HG03097 (cell line): ENCODE data around the gene RETREG3.
"Not testable (repeated sequence)": the region's sequence is repeated elsewhere in the genome, so short reads cannot be mapped to it uniquely, and the experiment has no call there.

Experiments
- ATAC-seq: cut with Tn5 transposase; IDR thresholded peaks from one replicate; pipeline ENCODE4 v1.9.1; 2021; ENCODE audit not compliant: unreplicated experiment, low FRiP score

Gene RETREG3

DNA sequence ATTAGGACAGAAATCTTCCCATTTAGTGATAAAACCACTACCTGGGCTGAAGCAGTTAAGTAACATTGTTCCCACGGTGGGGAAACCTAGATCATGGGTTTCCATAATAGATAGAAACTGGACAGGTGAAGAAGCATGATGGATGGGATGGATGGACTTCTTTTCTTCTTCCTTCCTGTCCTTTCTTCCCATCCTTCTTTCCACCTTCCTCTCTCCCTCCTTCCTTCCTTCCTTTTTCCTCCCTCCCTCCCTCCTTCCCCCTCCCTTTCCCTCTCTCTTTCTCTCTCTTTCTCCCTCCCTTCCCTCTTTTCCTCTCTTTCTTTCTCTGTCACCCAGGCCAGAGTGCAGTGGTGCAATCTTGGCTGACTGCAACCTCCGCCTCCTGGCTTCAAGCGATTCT is 34.7 kb downstream of the RETREG3 start:
- no peak for ATAC-seq

DNA sequence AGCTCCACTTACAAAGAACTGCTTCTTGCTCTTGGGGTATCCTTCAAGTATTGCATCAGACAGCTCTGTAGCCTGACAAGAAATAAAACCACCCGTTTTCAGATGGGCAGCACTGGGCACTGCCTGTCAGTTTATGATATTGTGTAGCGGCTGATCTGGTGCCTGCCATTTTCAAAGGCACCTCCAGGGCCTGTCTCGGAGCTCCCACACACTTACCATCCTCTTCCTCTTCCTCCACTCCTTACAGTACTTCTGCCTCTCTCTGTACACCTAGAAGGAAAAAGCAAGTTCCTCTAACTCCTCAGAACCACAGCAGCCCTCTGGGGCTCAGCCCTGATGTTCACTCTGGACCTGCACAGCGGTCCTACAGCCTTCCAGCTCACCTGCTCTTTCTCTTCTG is 36.1 kb downstream of the RETREG3 start:
- ATAC-seq: no peak

GRCh38 chr17:42571435-42572225 is 37.5 kb downstream of the RETREG3 start:
- no peak for ATAC-seq

GRCh38 chr17:42568341-42569111 is 40.6 kb downstream of the RETREG3 start:
- no peak for ATAC-seq

DNA sequence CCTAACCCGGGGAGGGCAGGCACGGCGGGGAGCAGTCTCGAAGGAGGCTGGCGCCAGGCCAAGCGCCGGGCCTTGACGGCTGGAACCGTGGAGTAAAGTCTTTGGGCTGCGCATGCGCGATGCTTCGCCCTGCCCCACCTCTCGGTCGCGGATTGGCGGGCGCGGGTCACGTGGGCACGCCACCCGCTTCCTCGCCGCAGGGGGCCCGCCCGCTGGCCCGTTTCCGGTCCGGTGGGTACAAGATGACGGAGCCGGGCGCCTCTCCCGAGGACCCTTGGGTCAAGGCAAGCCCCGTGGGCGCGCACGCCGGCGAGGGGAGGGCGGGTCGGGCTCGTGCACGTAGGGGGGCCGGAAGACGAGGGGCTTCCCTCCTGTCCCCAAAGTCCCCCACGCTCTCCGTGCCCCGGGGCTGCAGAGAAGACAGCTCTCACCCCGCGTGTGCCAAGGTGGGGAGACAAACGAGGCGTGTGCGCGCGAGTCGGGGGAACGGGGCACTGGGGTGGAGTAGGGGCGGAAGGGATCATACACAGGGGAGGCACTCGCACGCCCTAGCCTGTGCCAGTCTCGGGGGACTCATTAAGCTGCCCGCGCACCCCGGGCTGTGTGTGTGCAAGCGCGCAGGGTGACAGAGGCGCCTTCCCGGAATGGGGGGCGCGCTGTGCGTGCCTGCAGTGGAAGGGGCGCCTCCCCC is 42.1 kb downstream of the RETREG3 start, which contains the start of gene MLX:
MLX (plus strand) TSS at position 218 of the 691 bp plus-strand sequence; CDS start at position 243, 25 bp downstream.
- ATAC-seq: no peak

DNA sequence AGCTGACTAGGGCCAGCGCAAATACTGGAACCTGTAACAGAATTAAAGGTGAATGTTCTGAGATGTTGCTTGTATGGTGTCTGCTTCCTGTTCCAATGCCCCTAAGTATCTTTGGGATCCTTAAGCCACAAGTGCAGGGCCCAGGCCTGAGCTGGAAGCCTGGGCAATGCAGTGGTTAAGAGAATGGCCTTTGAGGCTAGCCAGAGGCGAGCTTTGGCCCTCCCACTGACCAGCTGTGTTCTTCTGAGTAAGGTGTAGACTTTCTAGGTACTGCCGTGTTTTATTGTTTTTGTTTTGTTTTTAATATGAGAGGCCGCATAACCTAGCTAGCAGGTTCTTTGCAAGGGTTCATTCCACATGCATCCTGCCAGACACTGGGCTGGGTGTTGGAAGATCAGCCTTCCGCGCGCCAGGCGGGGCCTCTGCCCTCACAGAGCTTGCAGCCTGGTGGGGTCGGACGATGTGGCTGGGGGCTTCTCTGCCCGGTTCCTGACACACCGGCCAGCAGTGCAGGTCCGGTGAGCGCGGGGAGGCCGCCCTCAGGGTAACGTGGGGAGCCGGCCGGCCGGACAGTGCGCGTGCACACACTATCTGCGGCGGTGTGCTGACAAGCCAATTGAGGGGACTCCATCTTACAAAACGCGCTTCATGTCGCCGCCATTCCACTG is 42.8 kb downstream of the RETREG3 start:
- ATAC-seq: no peak

DNA sequence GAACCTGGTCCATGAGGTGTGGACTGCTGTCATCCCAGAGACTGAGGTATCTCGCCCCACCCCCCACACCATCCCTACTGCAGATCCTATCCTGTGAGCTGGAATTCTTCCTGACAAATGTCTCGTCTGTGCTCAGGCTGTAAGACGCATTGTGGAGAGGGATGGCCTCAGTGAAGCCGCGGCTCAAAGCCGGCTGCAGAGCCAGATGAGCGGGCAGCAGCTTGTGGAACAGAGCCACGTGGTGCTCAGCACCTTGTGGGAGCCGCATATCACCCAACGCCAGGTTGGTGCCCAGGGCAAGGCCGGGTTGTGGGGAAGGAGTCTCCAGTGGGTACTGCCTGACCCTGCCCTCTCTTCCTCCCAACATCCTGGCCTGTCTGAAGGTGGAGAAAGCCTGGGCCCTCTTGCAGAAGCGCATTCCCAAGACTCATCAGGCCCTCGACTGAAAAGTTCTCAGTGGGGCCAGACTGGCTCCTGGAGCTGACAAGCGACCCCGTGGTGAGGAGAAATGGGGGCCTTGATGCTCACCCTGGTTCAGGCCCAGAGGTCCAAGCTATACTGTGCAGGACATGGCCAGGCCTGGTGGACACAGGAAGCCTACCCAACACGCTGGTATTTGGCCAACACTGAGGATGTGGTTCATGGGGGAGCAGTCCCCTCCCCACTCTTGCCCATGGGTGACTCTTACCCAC is 43.5 kb downstream of the RETREG3 start:
- ATAC-seq: no peak

DNA sequence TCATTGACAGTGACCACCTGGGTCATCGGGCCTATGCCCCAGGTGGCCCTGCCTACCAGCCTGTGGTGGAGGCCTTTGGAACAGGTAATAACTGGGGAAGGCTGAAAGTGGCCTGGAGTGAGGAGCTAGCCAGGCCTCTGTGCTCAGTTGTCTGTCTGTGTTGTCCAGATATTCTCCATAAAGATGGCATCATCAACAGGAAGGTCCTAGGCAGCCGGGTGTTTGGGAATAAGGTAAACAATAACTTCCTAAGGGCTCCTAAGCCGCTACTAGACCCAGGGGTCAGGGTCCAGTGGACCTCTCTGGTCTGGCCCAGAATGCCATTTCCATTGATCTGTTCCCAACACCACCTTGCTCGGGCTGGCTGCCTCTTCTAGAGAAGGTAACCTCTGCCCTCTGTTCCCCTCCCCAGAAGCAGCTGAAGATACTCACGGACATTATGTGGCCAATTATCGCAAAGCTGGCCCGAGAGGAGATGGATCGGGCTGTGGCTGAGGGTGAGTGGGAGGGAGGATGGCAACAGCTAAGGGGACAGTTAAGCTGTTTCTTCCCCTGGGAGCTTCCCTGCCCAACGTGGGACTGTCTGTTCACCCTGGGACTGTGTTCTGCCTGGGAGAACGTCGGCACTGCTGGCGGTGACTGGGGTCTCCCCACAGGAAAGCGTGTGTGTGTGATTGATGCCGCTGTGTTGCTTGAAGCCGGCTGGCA is 44.2 kb downstream of the RETREG3 start:
- no peak for ATAC-seq

GRCh38 chr17:42563950-42564349 is 45.2 kb downstream of the RETREG3 start:
- no peak for ATAC-seq

DNA sequence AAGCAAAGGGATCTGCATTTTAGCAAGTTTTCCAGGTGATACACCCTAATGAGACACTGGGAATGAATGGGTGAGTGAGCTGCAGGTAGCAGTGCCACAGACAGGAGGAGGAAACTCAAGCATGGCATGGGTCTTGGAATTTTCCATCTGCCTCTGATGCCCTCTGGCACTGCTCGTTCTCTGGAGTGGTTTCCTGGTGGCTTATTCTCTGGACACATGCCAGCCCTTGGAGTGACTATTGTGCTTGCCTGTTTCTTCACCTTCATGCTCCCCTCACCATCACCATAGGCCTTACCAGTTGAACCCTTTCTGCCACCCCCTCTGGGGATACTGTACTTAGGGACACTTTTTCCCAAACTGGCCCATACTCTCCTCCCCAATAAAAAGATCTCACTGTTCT is 45.6 kb downstream of the RETREG3 start:
- ATAC-seq: no peak

DNA sequence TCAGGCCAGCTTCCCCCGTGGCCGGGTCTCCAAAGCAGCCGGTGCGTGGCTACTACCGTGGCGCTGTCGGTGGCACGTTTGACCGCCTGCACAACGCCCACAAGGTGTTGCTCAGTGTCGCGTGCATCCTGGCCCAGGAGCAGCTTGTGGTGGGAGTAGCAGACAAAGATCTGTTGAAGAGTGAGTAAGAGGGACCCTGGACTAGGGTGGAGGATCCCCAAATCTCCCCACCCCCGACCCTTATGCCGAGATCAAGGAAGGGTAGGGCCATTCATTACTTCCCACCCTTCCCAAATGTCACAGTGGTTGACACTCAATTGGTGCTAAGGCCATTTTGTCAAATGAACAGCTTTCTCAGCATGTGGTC is 46.0 kb downstream of the RETREG3 start:
- no peak for ATAC-seq

GRCh38 chr17:42562388-42563142 is 46.6 kb downstream of the RETREG3 start:
- ATAC-seq: no peak

DNA sequence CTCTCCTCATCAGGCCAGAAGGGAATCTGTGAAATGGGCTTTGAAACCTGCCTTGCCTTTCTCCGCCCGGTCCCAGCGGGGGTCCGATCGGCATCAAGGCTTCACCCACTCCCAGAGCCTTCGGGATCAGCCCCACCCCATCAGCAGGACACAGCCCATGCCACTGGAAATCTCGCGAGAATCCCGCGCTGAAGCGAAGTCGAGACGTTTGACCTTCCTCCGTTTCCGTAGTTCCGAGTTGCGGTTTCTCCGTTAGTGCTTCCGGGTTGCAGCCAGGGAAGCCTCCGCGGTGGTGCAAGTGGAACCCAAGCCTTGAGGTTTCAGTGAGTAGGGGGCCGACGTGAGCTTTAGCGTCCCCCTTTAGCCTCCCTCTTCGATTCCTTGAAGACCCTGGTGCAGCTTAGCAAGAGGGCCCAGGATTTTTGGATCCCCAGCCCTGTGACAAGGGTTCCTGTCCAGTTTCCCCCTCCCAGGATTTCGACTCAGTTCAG is 47.2 kb downstream of the RETREG3 start, which contains the start of gene COASY:
COASY (plus strand) TSS at position 252 of the 491 bp plus-strand sequence. CDS start 475 bp downstream, outside the sequence.
- ATAC-seq: peak; percentile 47

DNA sequence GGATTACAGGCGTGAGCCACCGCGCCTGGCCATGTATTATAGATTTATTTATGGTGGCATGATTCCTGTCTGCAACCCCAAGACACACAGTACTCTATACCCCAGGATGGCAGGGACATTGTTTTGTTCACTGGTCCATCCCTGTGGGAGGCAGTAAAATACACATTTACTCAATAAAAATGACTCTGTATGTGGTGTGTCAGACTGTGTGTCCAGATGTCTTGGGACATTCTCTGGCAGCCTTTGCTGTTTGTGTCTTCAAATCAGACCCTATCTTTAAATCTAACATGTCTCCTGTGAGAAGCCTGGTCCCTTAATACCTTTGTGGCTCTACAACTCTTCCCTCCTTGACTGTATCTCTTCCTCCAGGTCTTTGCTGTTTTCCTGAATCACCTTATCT is 48.9 kb downstream of the RETREG3 start:
- ATAC-seq: no peak

DNA sequence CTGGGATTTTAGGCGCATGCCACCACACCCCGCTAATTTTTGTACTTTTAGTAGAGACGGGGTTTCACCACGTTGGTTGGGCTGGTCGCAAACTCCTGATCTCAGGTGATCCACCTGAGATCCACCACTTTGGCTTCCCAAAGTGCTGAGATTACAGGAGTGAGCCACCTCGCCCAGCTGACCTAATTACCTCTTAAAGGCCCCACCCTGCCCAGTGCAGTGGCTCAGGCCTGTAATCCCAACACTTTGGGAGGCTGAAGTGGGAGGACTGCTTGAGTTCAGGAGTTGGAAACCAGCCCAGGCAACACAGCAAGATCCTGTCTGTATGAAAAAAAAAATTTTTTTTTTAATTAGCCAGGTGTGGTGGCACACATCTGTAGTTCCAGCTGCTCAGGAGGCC is 50.1 kb downstream of the RETREG3 start:
- no peak for ATAC-seq

DNA sequence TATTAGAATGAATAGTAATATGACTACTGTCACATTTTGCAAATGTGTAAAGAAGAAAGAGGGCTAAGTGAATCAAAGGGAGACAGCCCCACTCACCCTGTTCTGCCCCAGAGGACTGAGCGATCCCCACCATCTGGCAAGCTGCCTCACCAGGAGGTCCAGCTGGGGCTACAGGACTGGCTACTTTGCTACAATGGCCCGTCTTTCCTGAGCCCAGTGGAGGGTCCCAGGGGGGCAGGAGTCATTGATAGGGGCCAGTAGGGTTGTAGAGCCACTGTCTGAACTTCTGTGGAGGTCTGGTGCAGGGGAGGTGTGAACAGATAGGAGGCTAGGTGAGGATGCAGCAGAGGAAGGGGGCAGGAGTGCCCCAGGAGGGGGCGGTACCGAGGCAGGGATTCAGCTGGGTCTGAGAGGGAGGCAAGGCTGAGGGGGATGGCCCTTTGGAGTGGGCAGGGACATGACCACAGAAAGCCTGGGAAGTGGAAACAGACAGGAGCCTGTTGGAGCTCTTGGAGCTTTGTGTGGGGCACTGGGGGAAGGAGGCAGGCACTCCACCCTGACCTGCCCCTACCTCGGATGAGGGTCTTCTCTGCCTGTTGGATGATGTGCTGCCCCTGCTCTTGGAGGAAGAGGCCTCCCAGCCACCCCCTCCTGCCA is 53.1 kb downstream of the RETREG3 start:
- not testable (repeated sequence) for ATAC-seq

GRCh38 chr17:42555122-42555622 is 54.0 kb downstream of the RETREG3 start:
- ATAC-seq: no peak
